ENCODE results near the gene PHLPP1.

DNA sequence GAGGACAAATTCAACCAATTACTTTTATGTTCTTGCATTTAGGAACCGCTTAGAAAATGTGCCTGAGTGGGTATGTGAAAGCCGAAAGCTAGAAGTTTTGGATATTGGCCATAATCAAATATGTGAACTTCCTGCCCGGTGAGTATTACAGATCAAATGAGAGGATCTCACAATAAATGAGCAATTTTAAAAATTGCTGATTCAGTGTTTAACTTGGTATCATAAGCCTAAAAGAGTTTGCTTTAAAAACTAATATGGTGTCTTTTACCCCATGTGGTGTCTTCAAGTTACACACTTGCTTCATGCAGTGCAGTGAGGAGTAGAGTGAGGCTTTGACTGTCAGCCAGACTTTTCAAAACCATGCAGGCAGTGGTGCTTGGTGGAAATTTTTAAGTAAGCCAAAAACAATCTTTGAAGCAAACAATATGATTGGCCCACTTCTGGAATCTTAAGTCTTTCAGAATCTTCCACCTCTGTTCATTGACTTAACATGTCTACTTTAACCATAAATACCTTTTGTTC, 199.6 kb downstream of the PHLPP1 start:
- no peak for TF ChIP-seq OSR1 (CRISPR knock-in tag; IDR thresholded peaks at IDR 0.05)
- no peak for TF ChIP-seq TOX (CRISPR knock-in tag; IDR thresholded peaks at IDR 0.05; ENCODE audit: borderline replicate concordance)
- TF ChIP-seq PATZ1 (CRISPR knock-in tag; IDR thresholded peaks at IDR 0.05; ENCODE audit: borderline replicate concordance): no peak
- no peak for TF ChIP-seq ISL1 (CRISPR knock-in tag; IDR thresholded peaks at IDR 0.05)
- TF ChIP-seq TCF4 (CRISPR knock-in tag; IDR thresholded peaks at IDR 0.05; ENCODE audit: borderline replicate concordance): no peak

All from SK-N-SH treated with all-trans-retinoic acid at 6 μM for 48 hours (cell line).